DOHH2 (cell line): ENCODE measurements around the gene DCTD.

Experiments
- H3F3A ChIP-seq: fragments of 200-600 bp; sonication (generic), shearing (Covaris generic); 2 replicates; pipeline ENCODE4 v1.6.0; 2016; ENCODE audit warnings: antibody characterized with exemption, mild to moderate bottlenecking; ENCODE audit not compliant: control insufficient read depth, insufficient read depth
- H3K27ac ChIP-seq: fragments of 200-600 bp; sonication (generic); 2 replicates; pipeline ENCODE4 v1.5.1; 2014; ENCODE audit warnings: low read depth, mild to moderate bottlenecking, low read length, moderate library complexity
- H3K27me3 ChIP-seq: fragments of 200-600 bp; sonication (generic); 2 replicates; pipeline ENCODE4 v1.6.1; 2014; ENCODE audit warnings: mild to moderate bottlenecking, low read length, mixed read lengths; ENCODE audit not compliant: control insufficient read depth
- H3K36me3 ChIP-seq: fragments of 200-600 bp; sonication (generic); 2 replicates; pipeline ENCODE4 v1.6.1; 2014; ENCODE audit warnings: mild to moderate bottlenecking, low read length, moderate library complexity, mixed read lengths; ENCODE audit not compliant: control insufficient read depth
- H3K4me1 ChIP-seq: fragments of 200-600 bp; sonication (generic); 2 replicates; pipeline ENCODE4 v1.6.1; 2014; ENCODE audit warnings: mild to moderate bottlenecking, low read length, mixed read lengths; ENCODE audit not compliant: control insufficient read depth
- H3K4me2 ChIP-seq: fragments of 200-600 bp; sonication (generic); 2 replicates; pipeline ENCODE4 v1.6.0; 2014; ENCODE audit warnings: mild to moderate bottlenecking, low read length, moderate library complexity
- H3K4me3 ChIP-seq: fragments of 200-600 bp; sonication (generic); 2 replicates; pipeline ENCODE4 v1.5.1; 2014; ENCODE audit warnings: mild to moderate bottlenecking, low read length, mixed read lengths
- H3K79me2 ChIP-seq: fragments of 200-600 bp; sonication (generic); 2 replicates; pipeline ENCODE4 v1.6.1; 2014; ENCODE audit warnings: mild to moderate bottlenecking, low read length, mixed read lengths; ENCODE audit not compliant: control insufficient read depth
- H3K9me2 ChIP-seq: fragments of 200-600 bp; sonication (generic); replicated peaks from 2 replicates; pipeline ENCODE4 v1.6.1; 2014; ENCODE audit warnings: mild to moderate bottlenecking, low read length, mixed read lengths; ENCODE audit not compliant: control insufficient read depth
- H3K9me3 ChIP-seq: fragments of 200-600 bp; sonication (generic); 2 replicates; pipeline ENCODE4 v1.6.1; 2014; ENCODE audit warnings: antibody characterized with exemption, low read length, mixed read lengths; ENCODE audit not compliant: control insufficient read depth, insufficient read depth
- H4K20me1 ChIP-seq: fragments of 200-600 bp; sonication (generic); 2 replicates; pipeline ENCODE4 v1.6.0; 2014; ENCODE audit warnings: low read depth, mild to moderate bottlenecking, antibody characterized with exemption, low read length, moderate library complexity; ENCODE audit not compliant: control insufficient read depth, insufficient read depth
- EZH2phosphoT487 ChIP-seq: fragments of 200-600 bp; sonication (generic); IDR thresholded peaks from 2 replicates; pipeline ENCODE4 v1.6.1; 2017; ENCODE audit warnings: borderline replicate concordance, mild to moderate bottlenecking, antibody characterized with exemption, low read length, moderate library complexity, mixed read lengths
- TF ChIP-seq, protein P1 (sequence below): fragments of 200-600 bp; sonication (generic); IDR thresholded peaks from one replicate; pipeline ENCODE4 v1.5.1; 2014; ENCODE audit warnings: antibody characterized with exemption, mild to moderate bottlenecking, low read depth, low read length; ENCODE audit not compliant: poor library complexity, severe bottlenecking

DCTD gene

DNA sequence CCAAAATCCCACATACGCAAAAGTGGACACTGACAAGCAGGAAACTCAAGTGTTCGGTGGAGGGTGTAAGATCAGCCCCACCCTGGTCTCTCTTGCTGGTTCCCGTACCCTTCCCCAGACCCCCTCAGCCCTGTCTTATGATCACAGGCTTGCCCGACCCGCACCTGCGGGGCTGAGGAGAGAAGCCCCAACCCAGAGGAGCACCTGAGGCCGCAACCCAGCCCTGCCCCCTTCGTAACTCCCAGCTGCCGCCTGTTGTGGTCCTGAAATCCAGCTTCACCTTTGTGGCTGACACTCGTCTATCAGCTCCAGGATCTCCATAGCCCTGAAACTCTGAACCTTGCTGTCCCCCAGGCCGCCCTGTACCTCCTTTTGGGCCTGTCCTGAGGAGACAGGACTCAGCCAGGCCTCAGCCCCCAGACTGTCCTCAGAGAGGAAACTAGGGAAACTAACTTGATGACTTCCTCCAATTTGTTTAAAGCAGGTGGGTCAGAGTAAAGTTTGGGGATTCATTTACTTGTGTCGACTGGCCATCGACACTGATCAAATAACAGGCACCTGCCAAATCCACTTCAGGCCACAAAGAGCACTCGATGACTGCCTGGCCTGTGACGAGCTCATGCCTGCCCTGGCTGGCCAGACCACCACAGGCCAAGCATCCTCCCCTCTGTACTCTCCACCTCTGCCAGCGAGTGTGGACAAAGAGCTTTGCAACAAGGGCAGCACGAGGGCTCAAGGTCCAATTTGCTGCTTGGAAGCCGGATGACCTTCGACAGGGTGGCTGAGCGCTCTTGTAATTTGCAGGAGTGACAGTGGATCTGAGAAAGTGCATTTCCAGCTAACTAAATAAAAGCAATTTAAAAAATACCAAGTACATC lies 19.3 kb downstream of the DCTD start:
- no peaks in the 10 kb centered on the region for H4K20me1 ChIP-seq
- no peak overlapping the region for H3K4me3 ChIP-seq
- no peak overlapping the region for H3K4me2 ChIP-seq
- no peaks in the 10 kb centered on the region for H3K9me3 ChIP-seq
- no peaks in the 10 kb centered on the region for H3F3A ChIP-seq
- no peaks in the 10 kb centered on the region for H3K4me1 ChIP-seq
- H3K79me2 ChIP-seq = no peaks in the 10 kb centered on the region
- no peaks in the 10 kb centered on the region for H3K36me3 ChIP-seq
- H3K27ac ChIP-seq = no peak overlapping the region
- TF ChIP-seq, protein P1, sequence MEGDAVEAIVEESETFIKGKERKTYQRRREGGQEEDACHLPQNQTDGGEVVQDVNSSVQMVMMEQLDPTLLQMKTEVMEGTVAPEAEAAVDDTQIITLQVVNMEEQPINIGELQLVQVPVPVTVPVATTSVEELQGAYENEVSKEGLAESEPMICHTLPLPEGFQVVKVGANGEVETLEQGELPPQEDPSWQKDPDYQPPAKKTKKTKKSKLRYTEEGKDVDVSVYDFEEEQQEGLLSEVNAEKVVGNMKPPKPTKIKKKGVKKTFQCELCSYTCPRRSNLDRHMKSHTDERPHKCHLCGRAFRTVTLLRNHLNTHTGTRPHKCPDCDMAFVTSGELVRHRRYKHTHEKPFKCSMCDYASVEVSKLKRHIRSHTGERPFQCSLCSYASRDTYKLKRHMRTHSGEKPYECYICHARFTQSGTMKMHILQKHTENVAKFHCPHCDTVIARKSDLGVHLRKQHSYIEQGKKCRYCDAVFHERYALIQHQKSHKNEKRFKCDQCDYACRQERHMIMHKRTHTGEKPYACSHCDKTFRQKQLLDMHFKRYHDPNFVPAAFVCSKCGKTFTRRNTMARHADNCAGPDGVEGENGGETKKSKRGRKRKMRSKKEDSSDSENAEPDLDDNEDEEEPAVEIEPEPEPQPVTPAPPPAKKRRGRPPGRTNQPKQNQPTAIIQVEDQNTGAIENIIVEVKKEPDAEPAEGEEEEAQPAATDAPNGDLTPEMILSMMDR = no peak
- no peak for TF ChIP-seq EZH2phosphoT487
- H3K9me2 ChIP-seq = no peaks in the 10 kb centered on the region
- H3K27me3 ChIP-seq = no peaks in the 10 kb centered on the region

DNA sequence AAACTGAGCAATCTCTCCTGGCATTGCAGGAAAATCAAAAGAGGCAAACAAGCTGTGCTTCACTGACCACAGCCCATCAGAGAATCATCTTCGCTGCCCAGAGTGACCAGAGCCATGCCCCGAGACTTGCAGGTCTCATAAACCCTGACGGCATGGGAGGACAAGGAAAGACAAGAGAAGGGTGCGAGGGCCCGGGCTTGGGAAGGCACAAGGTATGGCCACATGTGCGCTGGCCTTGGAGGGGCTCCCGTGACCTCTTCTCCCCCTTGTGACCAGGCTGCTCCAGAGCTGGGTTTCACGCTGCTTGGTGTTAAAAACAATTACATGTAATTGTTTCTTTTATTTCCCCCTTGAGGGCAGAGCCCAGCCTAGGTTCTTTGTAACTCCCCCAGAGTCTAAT lies 20.8 kb downstream of the DCTD start:
- no peak for TF ChIP-seq EZH2phosphoT487
- TF ChIP-seq, protein P1 = no peak
- Histone ChIP-seq H3K27me3 (no peaks in the 10 kb centered on the region), H3K4me2 (no peak overlapping the region), H3F3A (no peaks in the 10 kb centered on the region), H3K36me3 (no peaks in the 10 kb centered on the region), H3K9me3 (no peaks in the 10 kb centered on the region), H3K4me1 (no peaks in the 10 kb centered on the region), H3K9me2 (no peaks in the 10 kb centered on the region), H3K27ac (no peak overlapping the region), H3K79me2 (no peaks in the 10 kb centered on the region), H4K20me1 (no peaks in the 10 kb centered on the region), H3K4me3 (no peak overlapping the region)

DNA sequence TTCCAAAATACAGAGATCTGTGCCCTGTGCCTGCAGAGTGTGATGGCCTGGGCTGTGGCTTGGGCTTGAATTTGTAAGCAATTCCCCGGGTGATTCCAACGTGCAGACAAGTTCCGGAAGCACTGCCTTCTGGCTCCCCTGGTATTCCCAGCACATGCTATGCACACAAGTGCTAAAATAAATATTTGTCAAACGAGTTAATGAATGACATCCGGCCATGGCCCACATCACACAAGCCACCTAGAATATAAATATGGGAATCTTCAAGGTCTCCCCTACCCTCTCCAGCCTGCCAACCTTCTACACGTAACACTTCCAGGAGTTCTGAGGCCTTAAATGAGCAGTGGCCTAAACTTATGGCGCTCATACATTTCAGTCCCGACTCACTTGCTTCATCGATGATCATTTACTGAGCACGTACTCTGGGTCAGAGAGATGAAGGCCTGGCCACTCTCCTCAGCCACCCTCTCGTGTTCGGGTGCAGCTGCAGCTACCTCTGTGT lies 21.3 kb downstream of the DCTD start:
- Histone ChIP-seq H3F3A (no peaks in the 10 kb centered on the region), H3K36me3 (no peaks in the 10 kb centered on the region; the same call in 1 of the 2 replicates), H3K27me3 (no peaks in the 10 kb centered on the region), H3K9me3 (no peaks in the 10 kb centered on the region), H3K4me3 (no peak overlapping the region), H3K4me1 (no peaks in the 10 kb centered on the region), H4K20me1 (no peaks in the 10 kb centered on the region), H3K27ac (no peak overlapping the region), H3K9me2 (no peaks in the 10 kb centered on the region), H3K79me2 (no peaks in the 10 kb centered on the region), H3K4me2 (no peak overlapping the region)
- TF ChIP-seq, protein P1 = no peak
- no peak for TF ChIP-seq EZH2phosphoT487
